ENCODE measurements around the gene MRPS10. TPM values are rescaled to one million over a fixed set of nuclear protein-coding genes. Genes with fewer than 3 reads are reported as not detected.
"Not testable (repeated sequence)": the region's sequence is repeated elsewhere in the genome, so short reads cannot be mapped to it uniquely, and the experiment has no call there.

The MRPS10 gene
- total RNA-seq, 1 experiment from 2014 or later = 67.6 TPM

GRCh38 chr6:42210551-42210950 is 7.1 kb downstream of the MRPS10 start:
- ChIA-PET CTCF (no interaction called here), POLR2A (no interaction called here)
- Histone ChIP-seq H3K4me1 (ENCODE audit: control insufficient read depth, insufficient read depth, low read length) (peaks cover 46% of the 10 kb centered on the region), H3K4me3 (ENCODE audit: low read depth in 2 of 2, low read length in 2 of 2) (no peak overlapping the region), H3K27me3 (ENCODE audit: control insufficient read depth, insufficient read depth, low read length) (no peaks in the 10 kb centered on the region), H3K36me3 (ENCODE audit: control insufficient read depth, insufficient read depth, low read length) (peaks cover 44% of the 10 kb centered on the region), H3K27ac (ENCODE audit: low read length) (peak overlapping the region; percentile 74), H3K9me3 (ENCODE audit: control insufficient read depth, insufficient read depth, low read depth, low read length) (no peaks in the 10 kb centered on the region)
- TF ChIP-seq TCF7L2 (IDR thresholded peaks at IDR 0.05; ENCODE audit: low read depth, low read length) (no peak), REST (IDR thresholded peaks at IDR 0.05; ENCODE audit: insufficient read depth in 1 of 2, low read depth in 2 of 2, low read length in 1 of 2) (no peak), SIN3A (IDR thresholded peaks at IDR 0.05; ENCODE audit: borderline replicate concordance, insufficient read depth, low read depth, low read length) (no peak), CTCF (IDR thresholded peaks at IDR 0.05) (no peak), POLR2AphosphoS5 (IDR thresholded peaks at IDR 0.05; ENCODE audit: low read depth, low read length) (no peak)
- in situ Hi-C loops (cut with HindIII; ENCODE audit: low pct_unique_long_range_greater_than_20kb, low sequenced_read_pairs) = no loop called here
- intact Hi-C loops (cut with micrococcal nuclease; ENCODE audit: unreplicated experiment) = no loop called here
- no TSS peak for BruUV-seq (replicated peaks)
- ATAC-seq (no peak), DNase-seq (ENCODE audit: low read depth, low spot score) (no peak)

GRCh38 chr6:42207559-42207958 is 10.1 kb downstream of the MRPS10 start:
- DNase-seq (ENCODE audit: low read depth, low spot score); ATAC-seq; H3K27ac ChIP-seq (ENCODE audit: low read length); CTCF ChIA-PET; H3K4me3 ChIP-seq (ENCODE audit: low read depth in 2 of 2, low read length in 2 of 2); H3K27me3 ChIP-seq (ENCODE audit: control insufficient read depth, insufficient read depth, low read length); H3K9me3 ChIP-seq (ENCODE audit: control insufficient read depth, insufficient read depth, low read depth, low read length); in situ Hi-C loops (cut with HindIII; ENCODE audit: low pct_unique_long_range_greater_than_20kb, low sequenced_read_pairs); intact Hi-C loops (cut with micrococcal nuclease; ENCODE audit: unreplicated experiment); POLR2A ChIA-PET: not testable (repeated sequence)
- BruUV-seq (replicated peaks) = TSS peak; percentile 73
- peaks cover 21% of the 10 kb centered on the region for H3K4me1 ChIP-seq (ENCODE audit: control insufficient read depth, insufficient read depth, low read length)
- H3K36me3 ChIP-seq (ENCODE audit: control insufficient read depth, insufficient read depth, low read length) = peaks cover 30% of the 10 kb centered on the region

- in situ Hi-C loops (cut with HindIII; ENCODE audit: low pct_unique_long_range_greater_than_20kb, low sequenced_read_pairs) = no loop called here
- peaks cover 12% of the 10 kb centered on the region for H3K36me3 ChIP-seq (ENCODE audit: control insufficient read depth, insufficient read depth, low read length)
- DNase-seq (ENCODE audit: low read depth, low spot score) = no peak
- no peak for ATAC-seq
- intact Hi-C loops (cut with micrococcal nuclease; ENCODE audit: unreplicated experiment) = no loop called here
- no peaks in the 10 kb centered on the region for H3K9me3 ChIP-seq (ENCODE audit: control insufficient read depth, insufficient read depth, low read depth, low read length)
- H3K27me3 ChIP-seq (ENCODE audit: control insufficient read depth, insufficient read depth, low read length) = no peaks in the 10 kb centered on the region
- H3K4me1 ChIP-seq (ENCODE audit: control insufficient read depth, insufficient read depth, low read length) = peaks cover 9% of the 10 kb centered on the region; the same call in 1 of the 2 replicates
- H3K27ac ChIP-seq (ENCODE audit: low read length) = no peak overlapping the region
- TF ChIP-seq TCF7L2 (IDR thresholded peaks at IDR 0.05; ENCODE audit: low read depth, low read length) = no peak
- TF ChIP-seq CTCF (IDR thresholded peaks at IDR 0.05) = no peak
- no peak for TF ChIP-seq POLR2AphosphoS5 (IDR thresholded peaks at IDR 0.05; ENCODE audit: low read depth, low read length)
- no peak for TF ChIP-seq REST (IDR thresholded peaks at IDR 0.05; ENCODE audit: insufficient read depth in 1 of 2, low read depth in 2 of 2, low read length in 1 of 2)
- no peak for TF ChIP-seq SIN3A (IDR thresholded peaks at IDR 0.05; ENCODE audit: borderline replicate concordance, insufficient read depth, low read depth, low read length)
- POLR2A ChIA-PET = no interaction called here
- no peak overlapping the region for H3K4me3 ChIP-seq (ENCODE audit: low read depth in 2 of 2, low read length in 2 of 2)
- CTCF ChIA-PET = no interaction called here
- no TSS peak for BruUV-seq (replicated peaks)
Measured at GRCh38 chr6:42204768-42205282, 12.8 kb downstream of the MRPS10 start.

Data from Panc1 (cell line).